ENCODE results near the gene KRTAP10-9.
A peak's percentile ranks its signal among the peaks of the same experiment; 100 is the strongest.
"Not testable (repeated sequence)": the region's sequence is repeated elsewhere in the genome, so short reads cannot be mapped to it uniquely, and the experiment has no call there.

KRTAP10-9 gene

GRCh38 chr21:44626673-44627143 is at the start of gene KRTAP10-9:
Gene KRTAP10-9 (plus strand): TSS chr21:44627093. CDS start chr21:44627172, 79 bp downstream.
- no peak for DNase-seq

GRCh38 chr21:44578371-44579055 is 48.4 kb upstream of the KRTAP10-9 start:
- DNase-seq = no peak

GRCh38 chr21:44579056-44579832 is 47.6 kb upstream of the KRTAP10-9 start:
- DNase-seq = no peak

- no peak for DNase-seq
Observed at GRCh38 chr21:44579833-44580144, 47.1 kb upstream of the KRTAP10-9 start.

GRCh38 chr21:44580231-44580821 is 46.6 kb upstream of the KRTAP10-9 start, which contains the start of gene KRTAP10-5:
Gene KRTAP10-5 (minus strand): TSS chr21:44580604. CDS start chr21:44580578, 26 bp downstream.
- DNase-seq = not testable (repeated sequence)

GRCh38 chr21:44581158-44581557 is 45.7 kb upstream of the KRTAP10-9 start:
- no peak for DNase-seq

GRCh38 chr21:44582055-44582454 is 44.8 kb upstream of the KRTAP10-9 start:
- DNase-seq = no peak

- no peak for DNase-seq
Observed at GRCh38 chr21:44583089-44583799, 43.6 kb upstream of the KRTAP10-9 start.

- DNase-seq = peak in 1 of 2 experiments; percentile 33
Observed at GRCh38 chr21:44583800-44584147, 43.1 kb upstream of the KRTAP10-9 start.

- DNase-seq = no peak
Observed at GRCh38 chr21:44585892-44586291, 41.0 kb upstream of the KRTAP10-9 start.

GRCh38 chr21:44589094-44589493 is 37.8 kb upstream of the KRTAP10-9 start:
- DNase-seq = no peak

- peak in 1 of 2 experiments; percentile 5 for DNase-seq
Observed at GRCh38 chr21:44589586-44590305, 37.1 kb upstream of the KRTAP10-9 start.

- DNase-seq = no peak
Observed at GRCh38 chr21:44590311-44590721, 36.6 kb upstream of the KRTAP10-9 start.

- peak in 1 of 2 experiments; percentile 3 for DNase-seq
Observed at GRCh38 chr21:44590897-44591800, 35.7 kb upstream of the KRTAP10-9 start.

- DNase-seq = peak in 1 of 2 experiments; percentile 1
Observed at GRCh38 chr21:44591801-44592130, 35.1 kb upstream of the KRTAP10-9 start.

GRCh38 chr21:44592446-44593311 is 34.2 kb upstream of the KRTAP10-9 start, which contains the start of gene KRTAP10-6:
Gene KRTAP10-6 (minus strand): TSS chr21:44592505. CDS start chr21:44592484, 21 bp downstream.
- peak in 1 of 2 experiments; percentile 12 for DNase-seq

- DNase-seq = peak in 1 of 2 experiments; percentile 2
Observed at GRCh38 chr21:44593598-44594405, 33.1 kb upstream of the KRTAP10-9 start.

GRCh38 chr21:44594406-44594916 is 32.4 kb upstream of the KRTAP10-9 start:
- DNase-seq = no peak

GRCh38 chr21:44595524-44595923 is 31.4 kb upstream of the KRTAP10-9 start:
- DNase-seq = no peak

Data from activated T-cell treated with anti-CD3 and anti-CD28 coated beads, Interleukin-2, amount 50 U/mL, for 48 hours (primary cell).